G401.6 (cell line): Measurements from ENCODE around the gene RFNG.

Experiments used
- FAIRE-seq: peaks from 2 replicates; lab custom pipeline; 2012; peaks lifted over from hg19 to GRCh38; lab: Jason Lieb, UNC

Gene RFNG

GRCh38 chr17:82013772-82014321, 37.8 kb downstream of the RFNG start:
- no peak for FAIRE-seq

- FAIRE-seq, result no peak
Observed at GRCh38 chr17:82013341-82013740, 38.3 kb downstream of the RFNG start.

DNA sequence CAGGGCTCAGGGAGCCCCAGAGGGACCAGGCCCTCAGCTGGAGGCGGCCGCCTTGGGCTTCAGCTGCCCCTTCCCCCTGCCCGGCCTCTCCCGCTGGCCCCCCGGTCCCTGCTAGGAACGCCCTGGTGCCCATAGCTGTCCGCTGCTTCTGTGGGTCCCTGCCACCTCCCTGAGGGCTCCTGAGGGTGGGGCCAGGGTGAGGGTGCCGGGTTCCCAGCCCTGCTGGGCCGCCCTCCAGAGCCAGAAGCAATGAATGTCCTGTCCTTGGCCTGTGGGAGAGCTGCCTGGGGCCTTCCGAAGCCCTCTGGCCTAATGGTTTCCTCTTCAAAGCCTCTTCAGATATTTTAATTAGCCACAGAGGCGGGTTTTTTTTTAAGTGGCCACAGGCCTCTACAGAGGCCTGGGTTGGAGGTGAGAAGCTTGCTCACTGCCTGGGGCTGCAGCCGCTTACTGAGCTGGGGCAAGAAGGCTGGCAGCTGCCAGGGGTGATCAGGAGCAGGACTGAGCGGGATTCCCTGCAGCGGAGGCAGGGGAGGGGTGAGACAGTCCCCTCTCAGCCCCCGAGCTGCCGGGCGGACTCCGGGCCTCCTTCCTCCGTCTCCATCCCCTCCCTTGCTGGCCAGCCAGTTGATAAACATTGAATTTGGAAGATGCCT, 38.8 kb downstream of the RFNG start:
- FAIRE-seq, result no peak

DNA sequence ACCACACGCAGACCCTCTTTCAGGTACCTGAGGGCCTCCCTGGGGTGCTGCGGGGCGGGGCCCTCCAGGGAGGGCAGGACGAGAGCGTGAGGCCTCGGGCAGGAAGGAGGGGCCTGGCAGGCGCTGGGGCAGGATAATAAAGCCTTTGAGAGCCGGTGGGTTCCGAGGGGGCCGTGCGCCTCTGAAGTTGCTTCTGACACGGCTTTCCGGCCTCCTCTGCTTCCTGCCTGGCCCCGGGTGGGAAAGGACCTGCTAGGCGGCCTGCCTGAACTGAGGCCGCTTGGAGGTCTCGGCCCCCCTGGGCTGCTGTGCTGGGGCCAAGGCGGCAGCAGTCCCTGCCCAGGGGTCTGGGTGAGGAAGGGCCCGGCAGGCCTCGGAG, 39.4 kb downstream of the RFNG start:
- FAIRE-seq, result no peak

DNA sequence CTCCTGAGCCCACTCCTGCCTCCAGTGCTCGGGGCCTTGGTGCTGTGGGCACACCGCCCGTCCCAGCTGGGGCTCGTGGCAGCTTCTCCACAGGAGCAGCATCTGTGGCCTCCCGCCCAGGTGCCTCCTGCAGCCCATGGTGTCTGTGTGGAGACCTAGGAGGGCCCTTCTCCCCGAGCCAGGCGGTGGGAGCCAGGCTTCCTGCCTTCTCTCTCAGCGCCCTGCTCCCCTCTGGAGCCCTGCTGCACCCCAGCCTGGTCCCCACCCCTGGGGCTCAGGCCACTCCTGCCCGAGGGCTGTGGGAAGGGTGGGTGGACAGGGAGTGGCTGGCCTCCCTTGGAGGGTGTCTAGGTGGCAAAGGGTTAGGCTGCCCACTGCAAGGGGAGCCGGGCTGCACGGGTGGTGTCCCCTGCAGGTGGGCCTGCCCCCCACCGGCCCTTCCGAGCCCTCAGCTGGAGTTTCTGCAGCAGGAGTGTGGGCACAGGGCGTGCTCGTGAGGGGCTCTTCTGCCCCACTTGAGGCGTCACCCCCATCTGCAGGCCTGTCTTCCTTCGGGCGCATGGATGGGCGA, 39.9 kb downstream of the RFNG start:
- FAIRE-seq, result no peak

DNA sequence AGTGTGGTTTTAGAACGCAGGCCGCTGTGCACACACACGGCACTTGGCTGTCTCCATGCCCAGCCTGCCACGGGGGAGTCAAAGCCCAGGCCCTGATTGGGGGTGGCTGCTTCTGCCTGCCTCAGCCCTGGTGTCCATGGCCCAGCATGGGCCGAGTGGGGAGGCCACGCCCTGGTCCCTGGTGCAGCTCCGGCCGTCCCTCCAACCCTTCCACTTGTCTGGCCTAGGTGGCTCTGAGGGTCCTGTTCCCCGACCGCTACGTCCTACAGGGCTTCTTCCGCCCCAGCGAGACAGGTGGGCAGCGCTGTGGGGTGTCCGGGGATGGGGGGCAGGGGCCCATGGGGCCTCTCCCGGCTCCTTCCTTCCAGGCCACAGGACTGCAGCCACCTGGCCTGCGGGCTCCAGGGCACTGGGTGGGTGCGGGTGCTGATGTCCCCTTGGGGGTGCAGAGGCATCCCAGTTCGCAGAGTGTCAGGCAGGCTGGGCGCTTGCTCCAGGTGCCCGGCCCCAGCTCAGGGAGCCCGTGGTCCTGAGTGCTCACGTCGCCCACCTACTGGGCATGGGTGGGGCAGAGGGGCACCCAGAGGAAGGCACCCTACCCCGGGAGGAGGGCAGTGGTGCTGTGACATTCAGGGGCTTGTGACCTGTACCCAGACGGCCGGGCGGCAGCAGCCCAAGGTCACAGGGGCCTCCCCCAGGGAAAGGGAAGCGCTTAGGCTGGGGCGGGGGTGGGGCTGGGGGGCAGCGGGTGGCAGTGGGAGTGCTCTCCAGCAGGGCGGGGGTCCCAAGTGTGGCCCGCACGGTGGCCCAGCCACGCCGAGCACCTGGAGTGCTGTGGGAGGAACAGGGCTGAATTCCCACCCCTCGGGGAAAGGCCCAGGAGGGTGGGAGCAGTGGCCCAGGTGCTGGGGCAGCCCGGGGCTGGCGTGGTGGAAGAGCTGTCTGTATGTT, 40.8 kb downstream of the RFNG start:
- FAIRE-seq, result no peak

GRCh38 chr17:82009413-82009812, 42.2 kb downstream of the RFNG start:
- FAIRE-seq, result no peak

DNA sequence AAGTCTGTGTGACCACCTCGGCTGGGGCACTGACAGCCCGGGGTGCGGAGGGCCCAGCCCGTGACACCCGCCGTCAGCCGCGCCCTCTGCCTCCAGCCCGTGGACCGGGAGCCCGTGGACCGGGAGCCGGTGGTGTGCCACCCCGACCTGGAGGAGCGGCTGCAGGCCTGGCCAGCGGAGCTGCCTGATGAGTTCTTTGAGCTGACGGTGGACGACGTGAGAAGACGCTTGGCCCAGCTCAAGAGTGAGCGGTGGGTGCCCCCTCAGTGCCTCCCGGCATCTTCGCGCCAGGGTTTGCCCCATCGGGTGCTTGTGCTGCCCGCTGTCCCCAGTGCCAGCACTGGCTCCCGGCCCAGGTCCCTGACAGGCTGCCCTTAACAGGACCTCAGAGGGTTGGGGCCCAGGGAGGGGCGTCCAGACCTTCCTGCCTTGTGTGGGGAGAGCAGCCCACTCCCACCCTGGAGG, 42.6 kb downstream of the RFNG start:
- no peak for FAIRE-seq

DNA sequence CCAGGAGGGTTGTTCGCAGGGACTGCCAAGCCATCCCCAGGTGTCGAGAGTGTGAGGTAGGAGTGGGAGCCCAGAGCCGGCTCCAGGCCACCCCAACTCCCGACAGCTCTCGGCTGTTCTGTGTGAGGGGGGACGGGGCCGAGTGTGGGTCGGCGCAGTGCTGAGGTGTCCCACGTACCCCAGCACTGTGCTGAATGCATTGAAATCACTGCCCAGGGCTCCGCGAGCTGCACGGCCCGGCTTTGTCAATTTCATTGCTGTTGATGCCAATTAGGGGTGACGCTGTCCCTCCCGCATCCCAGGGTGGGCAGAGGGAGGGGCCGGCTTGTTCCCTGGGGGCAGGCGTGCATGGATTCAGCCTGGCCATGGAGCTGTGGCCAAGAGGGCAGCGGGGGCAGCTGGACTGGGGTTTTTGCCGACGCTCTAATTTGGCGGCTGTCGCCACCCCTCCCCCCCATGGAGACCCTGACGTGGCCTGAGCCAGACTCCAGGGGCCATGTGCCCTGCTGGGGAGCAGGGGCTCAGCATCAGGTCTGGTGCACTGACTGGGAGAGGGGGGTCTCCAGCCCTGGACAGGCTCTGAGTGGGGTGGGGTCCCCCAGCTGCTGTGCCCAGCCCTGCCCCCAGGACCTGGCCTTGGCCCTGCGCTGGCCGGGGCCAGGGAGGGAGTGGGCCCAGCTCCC, 43.2 kb downstream of the RFNG start:
- no peak for FAIRE-seq

DNA sequence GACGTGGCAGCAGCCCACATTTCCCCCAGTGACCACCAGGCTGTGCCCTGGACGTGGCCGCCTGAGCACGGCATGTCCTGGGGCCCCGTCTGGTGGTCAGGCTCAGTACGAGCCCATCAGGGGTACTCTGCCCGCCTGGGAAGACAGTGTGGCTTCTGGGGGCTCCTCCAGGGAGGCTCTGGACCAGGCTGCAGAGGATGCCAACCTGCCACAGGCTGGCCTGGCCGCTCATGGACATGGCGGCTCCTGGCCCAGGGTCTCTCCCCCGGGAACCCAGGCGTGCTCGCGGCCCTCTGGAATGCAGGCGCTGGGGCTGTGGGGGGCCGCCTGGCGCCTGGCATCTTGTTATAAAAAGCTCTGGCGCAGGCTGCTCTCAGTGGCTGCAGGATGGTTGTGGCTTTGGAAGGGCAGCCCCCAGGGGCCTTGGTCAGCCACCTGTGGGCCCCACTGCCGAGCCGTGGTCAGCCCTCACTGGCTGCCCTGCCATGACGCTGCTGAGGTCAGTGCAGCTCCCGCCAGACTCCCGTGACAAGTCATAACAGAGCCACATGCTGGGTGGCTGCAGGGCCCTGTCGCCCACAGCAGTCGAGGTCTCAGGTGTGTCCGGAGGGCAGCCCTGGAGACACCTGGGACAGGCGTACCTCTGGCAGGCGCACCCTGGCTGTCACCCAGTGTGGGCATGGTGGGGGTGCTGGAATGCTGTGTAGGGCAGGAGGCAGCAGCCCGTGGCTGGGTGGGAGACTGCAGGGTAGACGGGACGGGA, 43.9 kb downstream of the RFNG start:
- no peak for FAIRE-seq

DNA sequence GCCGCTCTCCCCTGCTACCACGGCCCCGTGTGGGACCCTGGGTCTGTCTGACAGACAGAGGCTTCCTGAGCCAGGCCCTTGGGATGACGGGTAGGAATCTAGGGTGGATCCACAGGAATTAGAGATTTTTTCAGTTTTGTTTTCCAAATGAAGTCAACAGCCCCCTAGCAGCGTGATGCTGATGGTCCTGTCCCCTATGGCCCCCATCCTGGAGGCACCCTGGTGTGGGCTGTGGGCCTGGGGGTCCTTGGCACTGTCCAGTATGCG, 44.5 kb downstream of the RFNG start:
- no peak for FAIRE-seq

- no peak for FAIRE-seq
Observed at GRCh38 chr17:82006468-82007227, 45.0 kb downstream of the RFNG start.

DNA sequence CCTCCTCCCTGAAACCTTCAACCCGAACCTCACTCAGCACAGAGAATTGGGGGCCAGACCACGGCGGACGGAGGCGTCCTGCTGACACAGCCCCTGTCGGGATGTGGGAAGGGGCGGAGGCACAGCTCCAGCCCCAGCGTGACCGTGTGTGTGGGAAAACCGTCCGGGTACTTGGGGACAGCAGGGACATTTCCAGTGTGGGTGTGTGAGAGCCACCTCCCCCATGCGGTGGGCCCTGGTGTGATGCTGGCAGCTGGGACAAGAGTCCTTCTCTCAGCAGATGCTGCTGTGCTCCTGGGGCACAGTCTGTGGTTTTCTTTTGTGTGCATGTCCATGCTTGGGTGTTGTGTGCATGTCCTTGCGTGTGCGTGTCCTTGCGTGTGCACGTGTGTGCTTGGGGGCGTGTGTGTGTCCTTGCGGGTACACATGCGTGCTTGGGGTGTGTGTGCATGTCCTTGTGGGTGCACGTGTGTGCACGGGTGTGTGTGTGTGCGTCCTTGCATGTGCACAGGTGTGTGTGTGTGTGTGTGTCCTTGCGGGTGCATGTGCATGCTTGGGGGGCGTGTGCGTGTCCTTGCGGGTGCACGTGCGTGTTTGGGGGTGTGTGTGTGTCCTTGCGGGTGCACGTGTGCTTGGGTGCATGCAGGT, 45.8 kb downstream of the RFNG start:
- FAIRE-seq, result no peak

DNA sequence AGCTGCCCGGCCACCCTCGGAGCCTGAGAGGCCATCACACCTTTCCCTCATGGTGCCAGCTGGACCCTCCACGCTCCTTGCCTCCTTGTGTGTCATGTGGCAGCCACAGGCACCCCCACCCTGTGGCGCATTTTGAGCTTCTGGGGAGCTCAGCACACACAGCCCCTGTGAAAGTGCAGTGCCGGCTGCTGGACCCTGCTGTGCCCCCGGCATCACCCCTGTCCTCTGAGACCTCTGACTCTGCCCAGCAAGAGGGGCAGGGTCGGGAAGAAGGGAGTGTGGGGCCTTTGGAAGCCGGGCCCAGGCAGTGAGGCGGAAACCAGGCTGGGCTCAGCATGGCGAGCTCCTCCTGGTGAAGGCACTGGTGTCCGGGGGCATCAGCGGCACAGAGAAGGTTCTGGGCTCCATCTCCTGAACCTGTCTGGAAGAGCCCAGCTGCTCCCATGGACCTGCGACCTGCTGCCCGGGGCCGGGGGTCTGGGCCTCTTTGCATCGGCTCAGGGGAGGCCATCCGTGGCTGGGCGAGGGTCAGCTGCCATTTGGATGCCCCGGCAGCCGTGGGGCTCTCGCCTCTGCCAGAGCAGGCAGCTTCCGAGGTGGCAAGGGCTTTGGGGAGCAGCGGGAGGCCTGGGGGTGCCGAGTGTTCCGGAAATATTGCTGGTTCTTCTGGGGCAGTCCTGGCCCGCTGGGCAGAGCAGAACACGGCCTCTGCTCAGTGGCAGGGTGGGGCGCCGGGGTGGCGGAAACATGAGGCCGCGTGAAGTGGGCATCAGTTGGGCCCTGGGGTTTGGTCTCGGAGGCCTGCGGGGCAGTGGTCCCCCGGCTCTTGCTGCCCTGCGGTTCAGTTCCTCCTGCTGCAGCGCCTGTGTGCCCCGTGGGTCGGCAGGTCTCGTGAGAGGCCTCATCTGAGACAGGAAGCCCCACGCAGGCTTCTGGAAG, 46.8 kb downstream of the RFNG start:
- FAIRE-seq, result no peak

GRCh38 chr17:82003411-82004381, 47.9 kb downstream of the RFNG start:
- peak; percentile 91 for FAIRE-seq

GRCh38 chr17:82001571-82002056, 50.0 kb downstream of the RFNG start:
- no peak for FAIRE-seq

- FAIRE-seq, result no peak
Observed at GRCh38 chr17:82000803-82001570, 50.6 kb downstream of the RFNG start.
